Measurements from ENCODE around the gene ASTN1.

GRCh38 chr1:177211231-177211630 is 46.7 kb upstream of the ASTN1 start:
- TF ChIP-seq, protein P1, sequence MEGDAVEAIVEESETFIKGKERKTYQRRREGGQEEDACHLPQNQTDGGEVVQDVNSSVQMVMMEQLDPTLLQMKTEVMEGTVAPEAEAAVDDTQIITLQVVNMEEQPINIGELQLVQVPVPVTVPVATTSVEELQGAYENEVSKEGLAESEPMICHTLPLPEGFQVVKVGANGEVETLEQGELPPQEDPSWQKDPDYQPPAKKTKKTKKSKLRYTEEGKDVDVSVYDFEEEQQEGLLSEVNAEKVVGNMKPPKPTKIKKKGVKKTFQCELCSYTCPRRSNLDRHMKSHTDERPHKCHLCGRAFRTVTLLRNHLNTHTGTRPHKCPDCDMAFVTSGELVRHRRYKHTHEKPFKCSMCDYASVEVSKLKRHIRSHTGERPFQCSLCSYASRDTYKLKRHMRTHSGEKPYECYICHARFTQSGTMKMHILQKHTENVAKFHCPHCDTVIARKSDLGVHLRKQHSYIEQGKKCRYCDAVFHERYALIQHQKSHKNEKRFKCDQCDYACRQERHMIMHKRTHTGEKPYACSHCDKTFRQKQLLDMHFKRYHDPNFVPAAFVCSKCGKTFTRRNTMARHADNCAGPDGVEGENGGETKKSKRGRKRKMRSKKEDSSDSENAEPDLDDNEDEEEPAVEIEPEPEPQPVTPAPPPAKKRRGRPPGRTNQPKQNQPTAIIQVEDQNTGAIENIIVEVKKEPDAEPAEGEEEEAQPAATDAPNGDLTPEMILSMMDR (tag by site-specific recombination; IDR thresholded peaks at IDR 0.05): no peak
- TF ChIP-seq, protein P2, sequence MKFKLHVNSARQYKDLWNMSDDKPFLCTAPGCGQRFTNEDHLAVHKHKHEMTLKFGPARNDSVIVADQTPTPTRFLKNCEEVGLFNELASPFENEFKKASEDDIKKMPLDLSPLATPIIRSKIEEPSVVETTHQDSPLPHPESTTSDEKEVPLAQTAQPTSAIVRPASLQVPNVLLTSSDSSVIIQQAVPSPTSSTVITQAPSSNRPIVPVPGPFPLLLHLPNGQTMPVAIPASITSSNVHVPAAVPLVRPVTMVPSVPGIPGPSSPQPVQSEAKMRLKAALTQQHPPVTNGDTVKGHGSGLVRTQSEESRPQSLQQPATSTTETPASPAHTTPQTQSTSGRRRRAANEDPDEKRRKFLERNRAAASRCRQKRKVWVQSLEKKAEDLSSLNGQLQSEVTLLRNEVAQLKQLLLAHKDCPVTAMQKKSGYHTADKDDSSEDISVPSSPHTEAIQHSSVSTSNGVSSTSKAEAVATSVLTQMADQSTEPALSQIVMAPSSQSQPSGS (tag by site-specific recombination; IDR thresholded peaks at IDR 0.05; ENCODE audit: low read depth): no peak
- TF ChIP-seq ZNF362 (tag by site-specific recombination; IDR thresholded peaks at IDR 0.05) (no peak), ZNF76 (tag by site-specific recombination; IDR thresholded peaks at IDR 0.05; ENCODE audit: borderline replicate concordance, low read depth) (no peak), ZBTB49 (tag by site-specific recombination; IDR thresholded peaks at IDR 0.05; ENCODE audit: low read depth) (no peak), ZBTB7A (tag by site-specific recombination; IDR thresholded peaks at IDR 0.05; ENCODE audit: low read depth) (no peak)
